ENCODE results near the gene C11orf21. TPM values are rescaled to one million over a fixed set of nuclear protein-coding genes. Genes with fewer than 3 reads are reported as not detected.

C11orf21 gene
- total RNA-seq, 2 experiments from 2014 or later: 28.3 to 49.2 TPM

- Mint-ChIP-seq H3K27ac (peak overlapping the region; percentile 92), H3K9me3 (ENCODE audit: low read depth) (no peaks in the 10 kb centered on the region), H3K27me3 (no peaks in the 10 kb centered on the region), H3K36me3 (peaks cover 2% of the 10 kb centered on the region), H3K4me3 (peak overlapping the region; percentile 94), H3K4me1 (peaks cover 52% of the 10 kb centered on the region)
- DNase-seq (peak; percentile 41), ATAC-seq (no peak)
- CTCF ChIA-PET: interaction anchor here (0.7 to 10.3 kb wide), 17 partner anchors 8 to 590 kb away, joined by 3 to 432 read pairs (median 10); partner anchors contain the start of genes CD81, LSP1 and TSSC4
Observed at GRCh38 chr11:2302896-2303626, 1.3 kb upstream of the C11orf21 start.

GRCh38 chr11:2302306-2302895 is 683 bp upstream of the C11orf21 start:
- Mint-ChIP-seq H3K36me3 (peaks cover 5% of the 10 kb centered on the region), H3K4me1 (peaks cover 53% of the 10 kb centered on the region), H3K27ac (peak overlapping the region; percentile 92), H3K9me3 (ENCODE audit: low read depth) (no peaks in the 10 kb centered on the region), H3K4me3 (peak overlapping the region; percentile 94), H3K27me3 (no peaks in the 10 kb centered on the region)
- peak; percentile 34 for ATAC-seq
- CTCF ChIA-PET: interaction anchor here (0.7 to 10.3 kb wide), 14 partner anchors 9 to 590 kb away, joined by 3 to 432 read pairs (median 7); partner anchors contain the start of genes CD81, LSP1 and TSSC4
- peak; percentile 63 for DNase-seq

GRCh38 chr11:2300936-2301630 is 635 bp downstream of the C11orf21 start:
- Mint-ChIP-seq H3K27me3 (no peaks in the 10 kb centered on the region), H3K9me3 (ENCODE audit: low read depth) (no peaks in the 10 kb centered on the region), H3K4me3 (peak overlapping the region; percentile 94), H3K36me3 (peaks cover 5% of the 10 kb centered on the region), H3K27ac (peak overlapping the region; percentile 92), H3K4me1 (peaks cover 48% of the 10 kb centered on the region)
- ATAC-seq: peak; percentile 3
- CTCF ChIA-PET: interaction anchor here (0.9 to 10.3 kb wide), 12 partner anchors 10 to 649 kb away, joined by 3 to 432 read pairs (median 8); partner anchors contain the start of gene TSSC4
- peak; percentile 48 for DNase-seq

- DNase-seq: peak; percentile 68
- H3K9me3 Mint-ChIP-seq (ENCODE audit: low read depth): no peaks in the 10 kb centered on the region
- CTCF ChIA-PET: interaction anchor here (1.4 to 10.3 kb wide), 7 partner anchors 11 to 232 kb away, joined by 3 to 432 read pairs (median 19); partner anchors contain the start of gene TSSC4
- no peaks in the 10 kb centered on the region for H3K27me3 Mint-ChIP-seq
- peak; percentile 8 for ATAC-seq
- H3K27ac Mint-ChIP-seq: peak overlapping the region; percentile 92
- H3K4me3 Mint-ChIP-seq: peak overlapping the region; percentile 94
- H3K36me3 Mint-ChIP-seq: peaks cover 5% of the 10 kb centered on the region
- peaks cover 41% of the 10 kb centered on the region for H3K4me1 Mint-ChIP-seq
Observed at GRCh38 chr11:2300290-2300935, 1.3 kb downstream of the C11orf21 start.

GRCh38 chr11:2299773-2300172 is 1.9 kb downstream of the C11orf21 start:
- H3K4me3 Mint-ChIP-seq: peak overlapping the region; percentile 40
- CTCF ChIA-PET: interaction anchor here (0.7 to 10.3 kb wide), 14 partner anchors 8 to 593 kb away, joined by 3 to 432 read pairs (median 4); partner anchors contain the start of gene TSSC4
- no peaks in the 10 kb centered on the region for H3K27me3 Mint-ChIP-seq
- H3K4me1 Mint-ChIP-seq: peaks cover 37% of the 10 kb centered on the region
- H3K27ac Mint-ChIP-seq: peak overlapping the region; percentile 72
- no peaks in the 10 kb centered on the region for H3K9me3 Mint-ChIP-seq (ENCODE audit: low read depth)
- peaks cover 5% of the 10 kb centered on the region for H3K36me3 Mint-ChIP-seq
- ATAC-seq (no peak), DNase-seq (peak; percentile 39)

- ATAC-seq: no peak
- Mint-ChIP-seq H3K27ac (peak overlapping the region; percentile 72), H3K36me3 (peaks cover 5% of the 10 kb centered on the region), H3K4me1 (peaks cover 36% of the 10 kb centered on the region), H3K9me3 (ENCODE audit: low read depth) (no peaks in the 10 kb centered on the region), H3K27me3 (no peaks in the 10 kb centered on the region), H3K4me3 (peak overlapping the region; percentile 40)
- DNase-seq: peak; percentile 54
- CTCF ChIA-PET: interaction anchor here (0.7 to 10.3 kb wide), 15 partner anchors 9 to 594 kb away, joined by 3 to 432 read pairs (median 4); partner anchors contain the start of gene TSSC4
Observed at GRCh38 chr11:2298795-2299761, 2.6 kb downstream of the C11orf21 start.

GRCh38 chr11:2298131-2298794 is 3.5 kb downstream of the C11orf21 start:
- H3K36me3 Mint-ChIP-seq: peaks cover 5% of the 10 kb centered on the region
- peak overlapping the region; percentile 33 for H3K27ac Mint-ChIP-seq
- H3K27me3 Mint-ChIP-seq: peaks cover 6% of the 10 kb centered on the region
- H3K4me1 Mint-ChIP-seq: peaks cover 32% of the 10 kb centered on the region
- H3K9me3 Mint-ChIP-seq (ENCODE audit: low read depth): no peaks in the 10 kb centered on the region
- peak; percentile 38 for DNase-seq
- ATAC-seq: no peak
- H3K4me3 Mint-ChIP-seq: no peak overlapping the region
- CTCF ChIA-PET: interaction anchor here (0.8 to 10.3 kb wide), 7 partner anchors 9 to 122 kb away, joined by 3 to 432 read pairs (median 7); partner anchors contain the start of gene TSSC4

GRCh38 chr11:2297623-2298030 is 4.1 kb downstream of the C11orf21 start:
- Mint-ChIP-seq H3K9me3 (ENCODE audit: low read depth) (no peaks in the 10 kb centered on the region), H3K4me3 (no peak overlapping the region), H3K4me1 (peaks cover 27% of the 10 kb centered on the region), H3K36me3 (peaks cover 5% of the 10 kb centered on the region), H3K27ac (peak overlapping the region; percentile 33), H3K27me3 (peaks cover 6% of the 10 kb centered on the region)
- CTCF ChIA-PET: interaction anchor here (0.9 to 10.3 kb wide), 4 partner anchors 9 to 123 kb away, joined by 3 to 432 read pairs (median 12); no protein-coding TSS in a partner anchor
- ATAC-seq: no peak
- DNase-seq: no peak

- Mint-ChIP-seq H3K9me3 (ENCODE audit: low read depth) (no peaks in the 10 kb centered on the region), H3K27ac (no peak overlapping the region), H3K36me3 (peaks cover 5% of the 10 kb centered on the region), H3K4me1 (peaks cover 24% of the 10 kb centered on the region), H3K27me3 (peaks cover 6% of the 10 kb centered on the region), H3K4me3 (no peak overlapping the region)
- CTCF ChIA-PET: interaction anchor here (0.8 to 3.0 kb wide), 4 partner anchors 9 to 99 kb away, joined by 3 to 19 read pairs (median 4); no protein-coding TSS in a partner anchor
- peak; percentile 38 for DNase-seq
- ATAC-seq: no peak
Observed at GRCh38 chr11:2296913-2297622, 4.7 kb downstream of the C11orf21 start.

GRCh38 chr11:2295971-2296912 is 5.5 kb downstream of the C11orf21 start:
- H3K9me3 Mint-ChIP-seq (ENCODE audit: low read depth): no peaks in the 10 kb centered on the region
- H3K27me3 Mint-ChIP-seq: peaks cover 6% of the 10 kb centered on the region
- H3K36me3 Mint-ChIP-seq: peaks cover 3% of the 10 kb centered on the region
- no peak for ATAC-seq
- H3K4me3 Mint-ChIP-seq: no peak overlapping the region
- peak; percentile 38 for DNase-seq
- CTCF ChIA-PET: interaction anchor here (0.8 kb wide), 1 partner anchor 10 kb away, joined by 3 read pairs; no protein-coding TSS in a partner anchor
- peaks cover 17% of the 10 kb centered on the region for H3K4me1 Mint-ChIP-seq
- H3K27ac Mint-ChIP-seq: no peak overlapping the region
